ENCODE data around the gene CCDC178.

GRCh38 chr18:32958746-32959145 is 481.8 kb downstream of the CCDC178 start:
- TF ChIP-seq CTCF (IDR thresholded peaks at IDR 0.05; ENCODE audit: poor library complexity, severe bottlenecking), result no peak
- no peak for TF ChIP-seq TAF1 (IDR thresholded peaks at IDR 0.05; ENCODE audit: low read depth)
- no peak for TF ChIP-seq REST (IDR thresholded peaks at IDR 0.05; ENCODE audit: borderline replicate concordance)
- no peak for TF ChIP-seq POLR2AphosphoS5 (IDR thresholded peaks at IDR 0.05)
- TF ChIP-seq EZH2 (IDR thresholded peaks at IDR 0.05; ENCODE audit: borderline replicate concordance, insufficient read depth, low read length, poor library complexity, severe bottlenecking), result no peak
